ENCODE results near the gene CADPS2.

DNA sequence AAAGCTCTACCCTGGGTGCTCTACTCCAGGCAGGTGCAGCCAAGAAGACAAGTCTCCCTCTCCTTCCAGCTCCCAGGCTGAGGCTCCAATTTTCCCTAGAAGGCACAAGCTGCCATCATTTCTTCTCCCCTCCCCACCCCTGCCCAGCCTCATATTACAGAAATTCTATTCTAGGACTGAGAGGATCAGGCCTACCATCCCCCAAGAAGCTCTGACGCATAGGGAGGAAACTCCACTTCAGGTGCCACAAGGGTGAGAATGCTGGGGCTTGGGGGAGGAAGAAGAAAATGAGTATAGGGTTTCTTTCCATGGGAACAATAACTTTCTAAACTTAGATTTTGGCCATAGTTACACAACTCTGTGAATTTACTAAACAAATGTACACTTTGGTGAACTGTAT, 617.0 kb downstream of the CADPS2 start:
- TF ChIP-seq, protein P1, sequence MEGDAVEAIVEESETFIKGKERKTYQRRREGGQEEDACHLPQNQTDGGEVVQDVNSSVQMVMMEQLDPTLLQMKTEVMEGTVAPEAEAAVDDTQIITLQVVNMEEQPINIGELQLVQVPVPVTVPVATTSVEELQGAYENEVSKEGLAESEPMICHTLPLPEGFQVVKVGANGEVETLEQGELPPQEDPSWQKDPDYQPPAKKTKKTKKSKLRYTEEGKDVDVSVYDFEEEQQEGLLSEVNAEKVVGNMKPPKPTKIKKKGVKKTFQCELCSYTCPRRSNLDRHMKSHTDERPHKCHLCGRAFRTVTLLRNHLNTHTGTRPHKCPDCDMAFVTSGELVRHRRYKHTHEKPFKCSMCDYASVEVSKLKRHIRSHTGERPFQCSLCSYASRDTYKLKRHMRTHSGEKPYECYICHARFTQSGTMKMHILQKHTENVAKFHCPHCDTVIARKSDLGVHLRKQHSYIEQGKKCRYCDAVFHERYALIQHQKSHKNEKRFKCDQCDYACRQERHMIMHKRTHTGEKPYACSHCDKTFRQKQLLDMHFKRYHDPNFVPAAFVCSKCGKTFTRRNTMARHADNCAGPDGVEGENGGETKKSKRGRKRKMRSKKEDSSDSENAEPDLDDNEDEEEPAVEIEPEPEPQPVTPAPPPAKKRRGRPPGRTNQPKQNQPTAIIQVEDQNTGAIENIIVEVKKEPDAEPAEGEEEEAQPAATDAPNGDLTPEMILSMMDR (IDR thresholded peaks at IDR 0.05) = no peak
- no peak for TF ChIP-seq POLR2A (IDR thresholded peaks at IDR 0.05)

All from right lobe of liver (tissue), 4 donors.